K562 (cell line): ENCODE data around the gene PRKAR1B.
A peak's percentile ranks its signal among the peaks of the same experiment; 100 is the strongest.

Experiments
- FOXK2 ChIP-seq, 2 experiments: fragments of 450-650 bp; IDR thresholded peaks in 1 of 2; conservative IDR thresholded peaks in 1 of 2; 2 replicates each; pipeline ENCODE4 v1.6.1; 2016; ENCODE audit warnings: low read depth in 2 of 2, mild to moderate bottlenecking in 1 of 2
- ZBTB7A ChIP-seq: IDR thresholded peaks from 2 replicates; pipeline ENCODE4 v1.6.1; 2011; ENCODE audit warnings: low read depth, mild to moderate bottlenecking, low read length, moderate library complexity, borderline replicate concordance; ENCODE audit not compliant: control insufficient read depth

DNA sequence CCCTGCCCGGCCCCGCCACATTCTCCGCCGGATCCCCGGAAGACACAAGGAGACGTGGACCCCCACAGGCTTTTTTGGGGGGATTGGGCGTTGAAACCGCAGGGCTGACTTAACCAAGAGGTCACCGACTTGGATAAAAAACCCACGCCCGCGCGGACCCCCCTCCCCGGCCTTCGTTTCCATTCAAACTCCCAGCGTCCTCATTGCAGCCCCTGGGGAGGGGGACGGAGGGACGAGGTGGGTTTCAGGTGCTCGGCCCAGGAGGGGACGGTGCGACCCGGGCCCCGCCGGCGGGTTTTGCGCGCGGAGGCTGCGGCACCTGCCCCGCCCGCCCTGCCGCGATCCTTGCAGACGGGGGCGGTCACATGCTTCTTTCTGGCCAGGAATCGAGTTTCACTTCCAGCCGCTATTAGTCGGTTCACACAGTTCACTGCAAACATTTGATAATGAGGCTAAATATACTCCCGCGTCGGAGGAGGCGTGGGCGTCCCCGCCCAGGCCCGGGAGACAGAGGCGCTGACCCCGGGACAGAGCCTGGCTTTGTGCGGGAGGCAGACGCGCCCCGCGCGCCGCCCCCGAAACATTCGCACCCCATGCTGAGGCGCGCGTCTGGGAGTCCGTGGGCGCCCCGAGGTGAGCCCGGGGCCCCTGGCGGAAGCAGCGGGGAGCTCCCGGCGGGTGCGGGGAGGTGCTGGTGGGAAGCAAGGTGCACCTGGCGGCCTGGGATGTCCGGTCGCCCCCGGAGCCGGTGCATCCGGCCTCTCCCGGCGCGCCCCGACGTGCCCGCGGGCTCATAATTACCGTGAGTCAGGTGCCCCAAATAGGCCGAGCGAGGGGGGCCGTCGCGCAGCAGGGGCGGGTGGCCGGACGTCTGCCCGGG lies 204.8 kb downstream of the PRKAR1B start:
- TF ChIP-seq FOXK2 (conservative IDR thresholded peaks at IDR 0.05 in 1 of 2, IDR thresholded peaks at IDR 0.05 in 1 of 2; ENCODE audit: low read depth in 2 of 2) (no peak), ZBTB7A (peak; percentile 24; the same call in 1 of the 2 replicates)
